GM23338 (cell line): ENCODE data around the gene ZMYM5. TPM values are rescaled to one million over a fixed set of nuclear protein-coding genes. Genes with fewer than 3 reads are reported as not detected.
A peak's percentile ranks its signal among the peaks of the same experiment; 100 is the strongest.
"Not testable (repeated sequence)": the region's sequence is repeated elsewhere in the genome, so short reads cannot be mapped to it uniquely, and the experiment has no call there.

Experiments used
- ATAC-seq: fragments of 200-7000 bp; cut with Tn5 transposase; 3 replicates; pipeline ENCODE4 v1.9.1; 2020
- DNase-seq: peaks from one replicate; pipeline ENCODE4 v3.0.0-alpha.2; 2015; ENCODE audit warnings: low spot score
- H2AFZ ChIP-seq: fragments of 200-600 bp; sonication (generic); 2 replicates; pipeline ENCODE4 v1.8.0; 2016; ENCODE audit warnings: antibody characterized with exemption, mild to moderate bottlenecking, moderate library complexity
- H3F3A ChIP-seq: fragments of 200-600 bp; sonication (generic); replicated peaks from 2 replicates; pipeline ENCODE4 v1.8.0; 2017; ENCODE audit warnings: antibody characterized with exemption, mixed run types, low read depth
- H3K27ac ChIP-seq: fragments of 200-600 bp; sonication (generic); 2 replicates; pipeline ENCODE4 v1.6.1; 2016; ENCODE audit warnings: low read depth
- H3K27me3 ChIP-seq: fragments of 200-600 bp; sonication (generic); 2 replicates; pipeline ENCODE4 v1.8.0; 2016; ENCODE audit warnings: mild to moderate bottlenecking, mixed run types, moderate library complexity; ENCODE audit not compliant: insufficient read depth
- H3K36me3 ChIP-seq: fragments of 200-600 bp; sonication (generic); 2 replicates; pipeline ENCODE4 v1.8.0; 2016; ENCODE audit warnings: mild to moderate bottlenecking; ENCODE audit not compliant: insufficient read depth
- H3K4me1 ChIP-seq: fragments of 200-600 bp; sonication (generic); 2 replicates; pipeline ENCODE4 v1.8.0; 2016; ENCODE audit warnings: mild to moderate bottlenecking, moderate library complexity; ENCODE audit not compliant: insufficient read depth
- H3K4me2 ChIP-seq: fragments of 200-600 bp; sonication (generic); 2 replicates; pipeline ENCODE4 v1.7.1; 2017; ENCODE audit warnings: mixed run types
- H3K4me3 ChIP-seq: fragments of 200-600 bp; sonication (generic); 2 replicates; pipeline ENCODE4 v1.6.1; 2016; ENCODE audit warnings: mixed run types
- H3K79me2 ChIP-seq: fragments of 200-600 bp; sonication (generic); replicated peaks from 2 replicates; pipeline ENCODE4 v1.8.0; 2017; ENCODE audit warnings: mild to moderate bottlenecking; ENCODE audit not compliant: insufficient read depth
- H3K9me2 ChIP-seq: fragments of 200-600 bp; sonication (generic); 2 replicates; pipeline ENCODE4 v1.8.0; 2017; ENCODE audit not compliant: insufficient read depth
- H4K20me1 ChIP-seq: fragments of 200-600 bp; sonication (generic); replicated peaks from 2 replicates; pipeline ENCODE4 v1.8.0; 2017; ENCODE audit warnings: mild to moderate bottlenecking; ENCODE audit not compliant: insufficient read depth
- H3K27ac Mint-ChIP-seq: 2 replicates; pipeline ENCODE4 v1.8.0; 2020; ENCODE audit warnings: inconsistent platforms, mild to moderate bottlenecking, moderate library complexity, mixed read lengths
- H3K27me3 Mint-ChIP-seq: 3 replicates; pipeline ENCODE4 v1.8.0; 2022; ENCODE audit warnings: low read depth, mild to moderate bottlenecking, moderate library complexity, mixed read lengths, inconsistent platforms; ENCODE audit not compliant: insufficient read depth, poor library complexity
- H3K36me3 Mint-ChIP-seq: 3 replicates; pipeline ENCODE4 v1.8.0; 2021; ENCODE audit warnings: low read depth, mild to moderate bottlenecking, inconsistent platforms, moderate library complexity, mixed read lengths
- H3K4me1 Mint-ChIP-seq: 3 replicates; pipeline ENCODE4 v1.8.0; 2020; ENCODE audit warnings: mild to moderate bottlenecking, inconsistent platforms, mixed read lengths
- H3K4me3 Mint-ChIP-seq: 3 replicates; pipeline ENCODE4 v1.8.0; 2021; ENCODE audit warnings: moderate library complexity, mild to moderate bottlenecking, inconsistent platforms, mixed read lengths
- H3K9me3 Mint-ChIP-seq: 3 replicates; pipeline ENCODE4 v1.8.0; 2020; ENCODE audit warnings: moderate library complexity, mild to moderate bottlenecking, inconsistent platforms, mixed read lengths
- CREB1 ChIP-seq: fragments of 250-450 bp; sonication (Bioruptor Pico); IDR thresholded peaks from 2 replicates; pipeline ENCODE4 v1.5.0; 2020; ENCODE audit warnings: low read depth, mild to moderate bottlenecking, moderate library complexity
- EZH2 ChIP-seq: fragments of 200-600 bp; sonication (generic); IDR thresholded peaks from one replicate; pipeline ENCODE4 v1.8.0; 2017; ENCODE audit warnings: antibody characterized with exemption, mild to moderate bottlenecking, low read depth; ENCODE audit not compliant: unreplicated experiment
- polyA plus RNA-seq: library from polyadenylated mRNA; unstranded; fragments of >200 nt; fragmentation: Nextera tagmentation; extraction: Ambion mirVana; gene quantifications from 2 replicates; pipeline ENCODE4 v1.2.1, GENCODE V29; 2016
- total RNA-seq: library from RNA; depleted of rRNA; stranded (reverse); fragments of >200 nt; shearing (Covaris generic); gene quantifications from 2 replicates; pipeline ENCODE4 v1.2.3, GENCODE V29; 2014; rRNA removed
- TF ChIP-seq, protein P1 (sequence below): IDR thresholded peaks from one replicate; pipeline ENCODE4 v1.6.1; 2018; ENCODE audit warnings: antibody characterized with exemption; ENCODE audit not compliant: unreplicated experiment

Gene ZMYM5
- total and polyA plus RNA-seq, 2 experiments from 2014 or later = 11.2 to 17.2 TPM

DNA sequence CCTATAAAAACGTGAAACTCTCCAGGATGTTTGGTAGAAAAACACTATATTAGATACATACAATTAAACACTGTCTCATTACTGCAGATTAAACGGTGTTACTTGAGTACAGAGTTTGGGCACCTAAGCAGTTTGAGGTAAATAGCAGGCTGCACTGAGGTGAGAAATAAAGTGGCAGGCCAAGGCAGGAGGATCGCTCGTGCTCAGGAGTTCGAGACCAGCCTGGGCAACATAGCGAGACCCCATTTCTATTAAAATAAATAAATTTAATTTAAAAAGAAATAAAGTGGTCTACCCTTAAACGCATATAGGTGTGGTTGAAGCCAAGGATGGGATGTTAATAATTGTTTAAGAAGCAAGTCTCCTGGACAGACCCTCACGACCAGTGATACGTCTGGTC is 81.9 kb downstream of the ZMYM5 start (continued):
- TF ChIP-seq, protein P1, sequence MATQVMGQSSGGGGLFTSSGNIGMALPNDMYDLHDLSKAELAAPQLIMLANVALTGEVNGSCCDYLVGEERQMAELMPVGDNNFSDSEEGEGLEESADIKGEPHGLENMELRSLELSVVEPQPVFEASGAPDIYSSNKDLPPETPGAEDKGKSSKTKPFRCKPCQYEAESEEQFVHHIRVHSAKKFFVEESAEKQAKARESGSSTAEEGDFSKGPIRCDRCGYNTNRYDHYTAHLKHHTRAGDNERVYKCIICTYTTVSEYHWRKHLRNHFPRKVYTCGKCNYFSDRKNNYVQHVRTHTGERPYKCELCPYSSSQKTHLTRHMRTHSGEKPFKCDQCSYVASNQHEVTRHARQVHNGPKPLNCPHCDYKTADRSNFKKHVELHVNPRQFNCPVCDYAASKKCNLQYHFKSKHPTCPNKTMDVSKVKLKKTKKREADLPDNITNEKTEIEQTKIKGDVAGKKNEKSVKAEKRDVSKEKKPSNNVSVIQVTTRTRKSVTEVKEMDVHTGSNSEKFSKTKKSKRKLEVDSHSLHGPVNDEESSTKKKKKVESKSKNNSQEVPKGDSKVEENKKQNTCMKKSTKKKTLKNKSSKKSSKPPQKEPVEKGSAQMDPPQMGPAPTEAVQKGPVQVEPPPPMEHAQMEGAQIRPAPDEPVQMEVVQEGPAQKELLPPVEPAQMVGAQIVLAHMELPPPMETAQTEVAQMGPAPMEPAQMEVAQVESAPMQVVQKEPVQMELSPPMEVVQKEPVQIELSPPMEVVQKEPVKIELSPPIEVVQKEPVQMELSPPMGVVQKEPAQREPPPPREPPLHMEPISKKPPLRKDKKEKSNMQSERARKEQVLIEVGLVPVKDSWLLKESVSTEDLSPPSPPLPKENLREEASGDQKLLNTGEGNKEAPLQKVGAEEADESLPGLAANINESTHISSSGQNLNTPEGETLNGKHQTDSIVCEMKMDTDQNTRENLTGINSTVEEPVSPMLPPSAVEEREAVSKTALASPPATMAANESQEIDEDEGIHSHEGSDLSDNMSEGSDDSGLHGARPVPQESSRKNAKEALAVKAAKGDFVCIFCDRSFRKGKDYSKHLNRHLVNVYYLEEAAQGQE = no peak
- no peak for TF ChIP-seq CREB1 (CRISPR knock-in tag)
- TF ChIP-seq EZH2 = no peak

DNA sequence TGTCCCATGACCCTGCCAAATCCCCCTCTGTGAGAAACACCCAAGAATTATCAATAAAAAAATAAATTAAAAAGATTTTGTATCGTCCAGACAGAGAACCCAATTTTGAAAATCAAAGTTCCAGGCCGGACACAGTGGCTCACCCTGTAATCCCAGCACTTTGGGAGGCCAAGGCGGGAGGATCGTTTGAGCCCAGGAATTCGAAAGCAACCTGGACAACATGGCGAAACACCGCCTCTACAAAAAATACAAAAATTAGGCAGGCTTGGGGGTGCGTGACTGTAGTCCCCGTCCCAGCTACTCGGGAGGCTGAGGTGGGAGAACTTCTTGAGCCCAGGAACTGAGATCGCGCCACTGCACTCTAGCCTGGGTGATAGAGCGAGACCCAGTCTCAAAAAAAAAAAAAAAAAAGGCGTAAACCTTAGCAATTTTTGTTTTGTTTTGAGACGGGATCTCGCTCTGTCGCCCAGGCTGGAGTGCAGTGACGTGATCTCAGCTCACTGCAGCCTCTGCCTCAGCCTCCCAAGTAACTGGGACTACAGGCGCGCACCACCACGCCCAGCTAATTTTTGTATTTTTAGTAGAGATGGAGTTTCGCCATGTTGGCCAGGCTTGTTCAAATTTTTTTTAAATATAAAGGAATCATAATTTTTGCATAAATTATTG is 82.6 kb downstream of the ZMYM5 start:
- H3K79me2 ChIP-seq = peaks cover 46% of the 10 kb centered on the region

More for the DNA sequence above, 82.6 kb downstream of the ZMYM5 start:
- Histone ChIP-seq H3K4me3 (peak overlapping the region; percentile 99), H4K20me1 (peaks cover 22% of the 10 kb centered on the region), H3K27ac (0 out of 2 replicates have a peak overlapping the region, but pooled peaks have one; percentile 1), H3K4me2 (peak overlapping the region; percentile 89)
- not testable (repeated sequence) for H3K27ac Mint-ChIP-seq, H3K36me3 ChIP-seq, H3K4me1 ChIP-seq, H2AFZ ChIP-seq, DNase-seq, H3F3A ChIP-seq, H3K4me1 Mint-ChIP-seq, ATAC-seq, H3K27me3 ChIP-seq, H3K9me2 ChIP-seq
- H3K27me3 Mint-ChIP-seq = peaks cover 25% of the 10 kb centered on the region
- H3K4me3 Mint-ChIP-seq = peak overlapping the region; percentile 98
- H3K36me3 Mint-ChIP-seq = peaks cover 34% of the 10 kb centered on the region
- peaks cover 23% of the 10 kb centered on the region for H3K9me3 Mint-ChIP-seq

Other genes starting within 250 kb of the ZMYM5 start
- 14.3 and 15.6 TPM in 2 replicates for gene MPHOSPH8, start 230.0 kb downstream of the ZMYM5 start, total RNA-seq
- gene MPHOSPH8, start 230.0 kb downstream of the ZMYM5 start, polyA plus RNA-seq = 27.0 and 31.9 TPM in 2 replicates
- 71.6 and 80.2 TPM in 2 replicates for gene PSPC1, start 80.7 kb downstream of the ZMYM5 start, total RNA-seq
- gene PSPC1, start 80.7 kb downstream of the ZMYM5 start, polyA plus RNA-seq = 38.2 and 38.3 TPM in 2 replicates
- 153 and 159 TPM in 2 replicates for gene ZMYM2, start 95.1 kb upstream of the ZMYM5 start, total RNA-seq
- 63.6 and 87.9 TPM in 2 replicates for gene ZMYM2, start 95.1 kb upstream of the ZMYM5 start, polyA plus RNA-seq